Transverse colon (tissue), 4 donors: Measurements from ENCODE around the gene RINT1. TPM values are rescaled to one million over a fixed set of nuclear protein-coding genes. Genes with fewer than 3 reads are reported as not detected.

Experiments used
- DNase-seq: peaks from one replicate; pipeline ENCODE4 v3.0.0-alpha.2; 2019
- H3K27ac ChIP-seq, 4 donors: fragments of 200-600 bp; sonication (generic); 2 replicates each; pipeline ENCODE4 v1.5.1; 2016 to 2018; ENCODE audit warnings: inconsistent platforms in 4 of 4
- H3K27me3 ChIP-seq: fragments of 200-600 bp; sonication (generic); 2 replicates; pipeline ENCODE4 v1.5.1; 2017; ENCODE audit warnings: inconsistent platforms
- H3K36me3 ChIP-seq, 4 donors: fragments of 200-600 bp; sonication (generic); 2 replicates each; pipeline ENCODE4 v1.5.1; 2017 to 2019; ENCODE audit warnings: inconsistent platforms in 4 of 4
- H3K4me1 ChIP-seq, 4 donors: fragments of 200-600 bp; sonication (generic); 2 replicates each; pipeline ENCODE4 v1.5.1; 2017 to 2020; ENCODE audit warnings: inconsistent platforms in 4 of 4
- H3K4me3 ChIP-seq, 4 donors: fragments of 200-600 bp; sonication (generic); 1 replicate in 1 of 4; 2 replicates in 3 of 4; pipeline versions ENCODE4 v1.5.1 to v1.6.1; 2017 to 2019; ENCODE audit warnings: inconsistent platforms in 4 of 4
- H3K9me3 ChIP-seq, 2 donors: fragments of 200-600 bp; sonication (generic); 2 replicates each; pipeline ENCODE4 v1.5.1; 2017 to 2019; ENCODE audit warnings: inconsistent platforms in 2 of 2
- CTCF ChIP-seq, 5 experiments: fragments of 200-600 bp in 3 of 5; fragments of 450-650 bp in 2 of 5; sonication (generic) in 3 of 5; IDR thresholded peaks; 1 replicate in 2 of 5; 2 replicates in 3 of 5; pipeline ENCODE4 v1.5.1; 2016 to 2017; ENCODE audit warnings: antibody characterized with exemption in 5 of 5, inconsistent platforms in 3 of 5, mild to moderate bottlenecking in 2 of 5, moderate library complexity in 1 of 5
- EP300 ChIP-seq: sonication (generic); formaldehyde crosslinking; IDR thresholded peaks from one replicate; pipeline ENCODE4 v1.6.1; 2017; ENCODE audit warnings: antibody characterized with exemption, low read depth
- POLR2A ChIP-seq: fragments of 450-650 bp; IDR thresholded peaks from one replicate; pipeline ENCODE4 v1.6.1; 2016; ENCODE audit warnings: antibody characterized with exemption, mild to moderate bottlenecking, moderate library complexity
- POLR2AphosphoS5 ChIP-seq, 3 donors: sonication (generic); formaldehyde crosslinking; IDR thresholded peaks; one replicate each; pipeline ENCODE4 v1.6.1; 2016; ENCODE audit warnings: antibody characterized with exemption in 3 of 3
- WGBS, 2 donors: methylation state at CpG; one replicate each; pipeline ENCODE4 v1.1.5; 2018; ENCODE audit warnings: low coverage in 1 of 2; 5-methylcytosine and 5-hydroxymethylcytosine counted together
- in situ Hi-C, 4 donors: fragments of 200-750 bp; cut with MboI; loops; one replicate each; pipeline versions ENCODE4 v1.15.0 to v1.15.1; 2017; ENCODE audit warnings: low sequenced_read_pairs in 3 of 4, low pct_ligation_motif_present in 1 of 4, low pct_unique_long_range_greater_than_20kb in 1 of 4
- intact Hi-C: fragments of 100-400 bp; cut with DNase I; formaldehyde crosslinking; loops from one replicate; pipeline ENCODE4 v1.15.1; 2023; ENCODE audit warnings: low total_unique reads
- total RNA-seq, 4 donors: library from RNA; depleted of rRNA; stranded (reverse); fragments of >200 nt; gene quantifications; one replicate each; pipeline ENCODE4 v1.1.0, GENCODE V29; 2016

RINT1 gene
- total RNA-seq, 4 donors from 2014 or later: 10.0 to 37.2 (median 19.0) TPM

DNA sequence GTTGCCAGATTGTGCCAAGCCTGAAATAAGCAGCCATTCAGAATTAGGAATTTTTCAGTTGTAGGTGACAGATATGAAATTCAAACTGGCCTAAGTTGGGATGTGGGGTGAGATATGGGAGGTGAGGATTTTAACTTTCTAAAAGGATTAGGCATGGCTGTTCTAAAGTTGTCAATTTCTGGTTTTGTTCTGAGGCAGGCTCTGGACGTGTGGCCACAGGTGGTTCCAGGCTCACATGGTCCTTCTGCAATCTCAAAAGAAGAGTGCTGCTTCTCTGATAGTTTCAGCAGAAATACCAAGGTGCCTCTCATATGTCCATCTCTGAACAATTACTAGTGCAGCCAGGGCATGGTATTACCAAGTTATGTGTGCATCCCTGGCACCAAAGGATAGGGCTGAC, 27.9 kb downstream of the RINT1 start:
- Histone ChIP-seq H3K27ac (no peak overlapping the region), H3K9me3 (no peaks in the 10 kb centered on the region), H3K27me3 (no peaks in the 10 kb centered on the region), H3K4me1 (no peaks in the 10 kb centered on the region), H3K4me3 (no peak overlapping the region), H3K36me3 (peaks cover 0 to 65% (median 21%) of the 10 kb centered on the region in 4 donors)
- WGBS, 2 donors: 85% methylated on average over 1 of the region's 1 CpG; no CpG with 5 or more reads in 1 of the 2 donors
- no peak for DNase-seq
- intact Hi-C loops: loop anchor here (5.0 kb wide), 1 partner anchor 1108 kb away; no protein-coding TSS in a partner anchor
- TF ChIP-seq POLR2AphosphoS5 (IDR thresholded peaks at IDR 0.05) (no peak), EP300 (no peak)
- in situ Hi-C loops: no loop called here

DNA sequence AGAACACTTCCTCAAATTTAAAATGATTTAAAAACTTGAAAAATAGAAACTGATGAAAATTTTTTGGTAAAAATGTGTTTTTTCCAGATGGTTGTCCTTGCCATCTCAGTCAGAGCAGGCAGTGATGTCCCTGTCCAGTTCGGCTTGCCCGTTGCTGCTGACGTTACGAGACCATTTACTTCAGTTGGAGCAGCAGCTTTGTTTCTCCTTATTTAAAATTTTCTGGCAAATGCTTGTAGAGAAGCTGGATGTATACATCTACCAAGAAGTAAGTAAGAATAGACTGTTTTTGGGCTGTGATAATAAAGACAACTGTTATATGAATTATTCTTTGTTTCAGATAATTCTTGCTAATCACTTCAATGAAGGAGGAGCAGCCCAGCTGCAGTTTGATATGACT, 33.2 kb downstream of the RINT1 start:
- WGBS, 2 donors: 93 to 95% methylated on average over 4 of the region's 4 CpGs

GRCh38 chr7:105567024-105567423, 35.0 kb downstream of the RINT1 start:
- H3K27me3 ChIP-seq: no peaks in the 10 kb centered on the region
- intact Hi-C loops: no loop called here
- in situ Hi-C loops: no loop called here
- H3K4me1 ChIP-seq: no peaks in the 10 kb centered on the region
- 77 to 100% methylated on average over 2 of the region's 2 CpGs for WGBS, 2 donors
- H3K9me3 ChIP-seq: no peaks in the 10 kb centered on the region
- no peak overlapping the region for H3K27ac ChIP-seq
- no peak overlapping the region for H3K4me3 ChIP-seq
- DNase-seq: no peak
- TF ChIP-seq POLR2AphosphoS5 (IDR thresholded peaks at IDR 0.05): no peak
- no peak for TF ChIP-seq POLR2A
- H3K36me3 ChIP-seq: peaks cover 0 to 53% (median 9%) of the 10 kb centered on the region in 4 donors

More for the DNA sequence above, 33.2 kb downstream of the RINT1 start:
- peaks cover 0 to 62% (median 13%) of the 10 kb centered on the region in 4 donors for H3K36me3 ChIP-seq
- TF ChIP-seq CTCF (IDR thresholded peaks at IDR 0.05) (no peak), EP300 (no peak), POLR2AphosphoS5 (IDR thresholded peaks at IDR 0.05) (no peak), POLR2A (no peak)
- no peaks in the 10 kb centered on the region for H3K9me3 ChIP-seq
- H3K27me3 ChIP-seq: no peaks in the 10 kb centered on the region
- intact Hi-C loops (no loop called here), in situ Hi-C loops (no loop called here)
- no peaks in the 10 kb centered on the region for H3K4me1 ChIP-seq
- H3K4me3 ChIP-seq: no peak overlapping the region
- no peak overlapping the region for H3K27ac ChIP-seq
- DNase-seq: no peak

DNA sequence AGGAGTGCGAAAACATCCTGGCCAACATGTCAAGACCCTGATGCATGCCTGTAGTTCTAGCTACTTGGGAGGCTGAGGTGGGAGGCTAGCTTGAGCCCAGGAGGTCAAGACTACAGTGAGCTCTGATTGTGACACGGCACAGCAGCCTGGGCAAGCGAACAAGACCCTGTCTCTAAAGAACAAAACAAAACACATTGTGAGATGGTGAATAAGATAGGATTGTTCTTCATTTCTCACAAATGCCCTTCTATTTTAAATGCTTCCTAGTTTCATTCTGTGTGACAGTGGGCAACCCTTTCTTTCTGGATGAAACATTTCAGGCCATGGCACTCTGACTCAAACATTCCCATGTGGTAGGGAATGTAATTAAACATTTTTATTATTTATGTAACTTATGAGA, 35.8 kb downstream of the RINT1 start:
- Histone ChIP-seq H3K4me1 (no peaks in the 10 kb centered on the region), H3K27ac (no peak overlapping the region), H3K27me3 (no peaks in the 10 kb centered on the region), H3K9me3 (no peaks in the 10 kb centered on the region), H3K36me3 (peaks cover 0 to 48% (median 9%) of the 10 kb centered on the region in 4 donors), H3K4me3 (no peak overlapping the region)
- no peak for DNase-seq
- in situ Hi-C loops: no loop called here
- 97% methylated on average over 3 of the region's 3 CpGs; no CpG with 5 or more reads in 1 of the 2 donors for WGBS, 2 donors
- intact Hi-C loops: no loop called here
- TF ChIP-seq POLR2A: no peak
- no peak for TF ChIP-seq CTCF (IDR thresholded peaks at IDR 0.05)
- TF ChIP-seq POLR2AphosphoS5 (IDR thresholded peaks at IDR 0.05): no peak
- no peak for TF ChIP-seq EP300

DNA sequence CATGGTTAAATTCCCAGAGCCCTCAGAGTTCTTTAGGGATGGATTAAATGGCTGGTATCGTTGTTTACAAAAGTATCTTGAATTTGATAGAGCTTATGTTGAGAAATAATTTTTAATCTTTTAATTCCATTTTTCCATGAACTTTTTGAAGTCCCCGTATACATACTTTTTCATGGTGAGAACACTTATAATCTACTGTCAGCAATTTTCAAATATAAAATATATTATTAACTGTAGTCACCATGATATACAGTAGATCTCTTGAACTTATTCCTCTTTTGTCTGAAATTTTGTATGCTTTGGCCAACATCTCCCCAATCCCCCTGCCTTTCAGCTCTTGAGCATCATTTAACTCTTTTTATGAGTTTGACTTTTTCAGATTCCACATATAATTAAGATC, 39.9 kb downstream of the RINT1 start:
- in situ Hi-C loops: no loop called here

More for the DNA sequence above, 39.9 kb downstream of the RINT1 start:
- DNase-seq: no peak
- TF ChIP-seq EP300: no peak
- no peak for TF ChIP-seq POLR2AphosphoS5 (IDR thresholded peaks at IDR 0.05)
- TF ChIP-seq CTCF (IDR thresholded peaks at IDR 0.05): no peak
- no peak for TF ChIP-seq POLR2A
- intact Hi-C loops: no loop called here
- 92 to 93% methylated on average over 2 of the region's 2 CpGs for WGBS, 2 donors
- Histone ChIP-seq H3K4me3 (no peak overlapping the region), H3K27me3 (no peaks in the 10 kb centered on the region), H3K27ac (no peak overlapping the region), H3K4me1 (peaks cover 0 to 3% (median 0%) of the 10 kb centered on the region in 4 donors), H3K36me3 (peaks cover 0 to 11% (median 4%) of the 10 kb centered on the region in 4 donors), H3K9me3 (no peaks in the 10 kb centered on the region)
